ENCODE measurements around the gene TMEM175. TPM values are rescaled to one million over a fixed set of nuclear protein-coding genes. Genes with fewer than 3 reads are reported as not detected.

TMEM175 gene
- total RNA-seq, 1 donor from 2014 or later = 42.4 TPM

DNA sequence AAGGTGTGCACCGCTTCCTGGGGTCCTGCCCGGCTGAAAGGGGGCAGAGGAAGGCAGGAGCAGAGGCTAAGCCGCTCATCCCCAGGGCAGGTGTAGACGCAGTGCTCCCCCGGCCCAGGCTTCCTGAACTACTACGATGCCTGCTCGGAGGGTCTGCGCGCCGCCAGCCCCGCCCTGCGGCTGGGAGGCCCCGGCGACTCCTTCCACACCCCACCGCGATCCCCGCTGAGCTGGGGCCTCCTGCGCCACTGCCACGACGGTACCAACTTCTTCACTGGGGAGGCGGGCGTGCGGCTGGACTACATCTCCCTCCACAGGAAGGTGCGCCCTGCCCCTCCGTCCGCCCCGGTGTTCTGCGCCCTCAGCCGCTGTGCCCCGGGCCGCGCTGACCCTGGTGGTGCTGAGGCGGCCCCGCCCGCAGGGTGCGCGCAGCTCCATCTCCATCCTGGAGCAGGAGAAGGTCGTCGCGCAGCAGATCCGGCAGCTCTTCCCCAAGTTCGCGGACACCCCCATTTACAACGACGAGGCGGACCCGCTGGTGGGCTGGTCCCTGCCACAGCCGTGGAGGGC lies 69.4 kb downstream of the TMEM175 start:
- DNase-seq = no peak
- TF ChIP-seq, protein P1, sequence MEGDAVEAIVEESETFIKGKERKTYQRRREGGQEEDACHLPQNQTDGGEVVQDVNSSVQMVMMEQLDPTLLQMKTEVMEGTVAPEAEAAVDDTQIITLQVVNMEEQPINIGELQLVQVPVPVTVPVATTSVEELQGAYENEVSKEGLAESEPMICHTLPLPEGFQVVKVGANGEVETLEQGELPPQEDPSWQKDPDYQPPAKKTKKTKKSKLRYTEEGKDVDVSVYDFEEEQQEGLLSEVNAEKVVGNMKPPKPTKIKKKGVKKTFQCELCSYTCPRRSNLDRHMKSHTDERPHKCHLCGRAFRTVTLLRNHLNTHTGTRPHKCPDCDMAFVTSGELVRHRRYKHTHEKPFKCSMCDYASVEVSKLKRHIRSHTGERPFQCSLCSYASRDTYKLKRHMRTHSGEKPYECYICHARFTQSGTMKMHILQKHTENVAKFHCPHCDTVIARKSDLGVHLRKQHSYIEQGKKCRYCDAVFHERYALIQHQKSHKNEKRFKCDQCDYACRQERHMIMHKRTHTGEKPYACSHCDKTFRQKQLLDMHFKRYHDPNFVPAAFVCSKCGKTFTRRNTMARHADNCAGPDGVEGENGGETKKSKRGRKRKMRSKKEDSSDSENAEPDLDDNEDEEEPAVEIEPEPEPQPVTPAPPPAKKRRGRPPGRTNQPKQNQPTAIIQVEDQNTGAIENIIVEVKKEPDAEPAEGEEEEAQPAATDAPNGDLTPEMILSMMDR (IDR thresholded peaks at IDR 0.05) = no peak
- Histone ChIP-seq H3K27me3 (peaks cover 79% of the 10 kb centered on the region), H3K27ac (no peak overlapping the region), H3K36me3 (no peaks in the 10 kb centered on the region), H3K9me3 (no peaks in the 10 kb centered on the region), H3K4me3 (no peak overlapping the region), H3K4me1 (peaks cover 19% of the 10 kb centered on the region)
- intact Hi-C loops (cut with DNase I) = no loop called here
- ATAC-seq = no peak

DNA sequence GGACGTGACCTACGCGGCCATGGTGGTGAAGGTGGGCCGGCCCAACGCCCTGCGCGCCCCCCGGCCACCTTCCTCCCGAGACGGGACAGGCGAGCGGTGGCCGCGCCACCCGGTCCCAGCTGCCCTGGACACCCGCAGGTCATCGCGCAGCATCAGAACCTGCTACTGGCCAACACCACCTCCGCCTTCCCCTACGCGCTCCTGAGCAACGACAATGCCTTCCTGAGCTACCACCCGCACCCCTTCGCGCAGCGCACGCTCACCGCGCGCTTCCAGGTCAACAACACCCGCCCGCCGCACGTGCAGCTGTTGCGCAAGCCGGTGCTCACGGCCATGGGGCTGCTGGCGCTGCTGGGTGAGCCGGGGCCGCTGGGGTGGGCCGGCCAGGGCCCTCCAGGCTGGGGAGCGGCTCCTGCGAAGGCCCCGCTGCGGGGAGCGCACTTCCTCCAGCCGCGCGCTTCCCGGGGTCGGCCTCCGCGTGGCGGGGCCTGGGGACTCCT lies 69.9 kb downstream of the TMEM175 start:
- intact Hi-C loops (cut with DNase I) = no loop called here
- H3K36me3 ChIP-seq = no peaks in the 10 kb centered on the region
- peaks cover 79% of the 10 kb centered on the region for H3K27me3 ChIP-seq
- H3K27ac ChIP-seq = no peak overlapping the region
- H3K4me3 ChIP-seq = no peak overlapping the region
- DNase-seq = peak; percentile 82
- peak; percentile 47 for ATAC-seq
- TF ChIP-seq, protein P1 (IDR thresholded peaks at IDR 0.05) = no peak
- H3K4me1 ChIP-seq = peaks cover 19% of the 10 kb centered on the region
- no peaks in the 10 kb centered on the region for H3K9me3 ChIP-seq

GRCh38 chr4:1002631-1003251 lies 70.5 kb downstream of the TMEM175 start:
- intact Hi-C loops (cut with DNase I) = no loop called here
- no peaks in the 10 kb centered on the region for H3K36me3 ChIP-seq
- H3K27me3 ChIP-seq = peaks cover 78% of the 10 kb centered on the region
- H3K27ac ChIP-seq = no peak overlapping the region
- ATAC-seq (no peak), DNase-seq (no peak)
- H3K4me1 ChIP-seq = peaks cover 16% of the 10 kb centered on the region
- no peak overlapping the region for H3K4me3 ChIP-seq
- no peaks in the 10 kb centered on the region for H3K9me3 ChIP-seq
- TF ChIP-seq, protein P1 (IDR thresholded peaks at IDR 0.05) = no peak

DNA sequence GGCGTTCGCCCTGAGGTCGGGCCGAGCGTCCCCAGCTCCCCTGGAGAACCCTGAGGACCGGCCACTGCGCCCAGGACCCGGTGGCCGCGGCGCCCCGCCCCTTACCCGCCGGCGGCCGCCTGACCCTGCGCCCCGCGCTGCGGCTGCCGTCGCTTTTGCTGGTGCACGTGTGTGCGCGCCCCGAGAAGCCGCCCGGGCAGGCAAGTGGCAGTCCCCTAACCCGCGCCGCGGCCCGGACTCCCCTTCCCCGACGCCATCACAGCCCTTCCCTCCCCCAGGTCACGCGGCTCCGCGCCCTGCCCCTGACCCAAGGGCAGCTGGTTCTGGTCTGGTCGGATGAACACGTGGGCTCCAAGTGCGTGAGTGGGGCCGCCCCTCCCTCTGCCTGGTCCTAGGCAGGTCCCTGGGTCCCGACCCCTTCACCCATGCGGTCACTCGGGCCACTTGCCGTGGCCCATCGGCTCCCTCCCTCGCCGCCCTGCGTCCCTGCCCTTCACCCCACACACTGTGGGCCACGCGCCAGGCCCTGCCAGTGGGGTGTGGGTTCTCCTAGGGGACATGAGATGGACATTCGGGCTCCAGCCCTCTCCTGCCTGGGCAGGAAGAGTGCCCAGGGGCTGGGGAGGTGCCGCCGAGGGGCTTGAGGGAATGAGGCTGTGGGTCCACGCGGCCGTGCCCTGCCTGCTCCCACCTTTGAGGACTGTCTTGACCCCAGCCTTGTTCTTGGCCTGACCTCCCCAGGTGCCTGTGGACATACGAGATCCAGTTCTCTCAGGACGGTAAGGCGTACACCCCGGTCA lies 71.2 kb downstream of the TMEM175 start:
- H3K27me3 ChIP-seq = peaks cover 71% of the 10 kb centered on the region
- peak; percentile 8 for ATAC-seq
- H3K4me3 ChIP-seq = no peak overlapping the region
- TF ChIP-seq, protein P1 (IDR thresholded peaks at IDR 0.05) = no peak
- H3K9me3 ChIP-seq = no peaks in the 10 kb centered on the region
- intact Hi-C loops (cut with DNase I) = no loop called here
- no peaks in the 10 kb centered on the region for H3K36me3 ChIP-seq
- H3K4me1 ChIP-seq = peaks cover 14% of the 10 kb centered on the region
- H3K27ac ChIP-seq = no peak overlapping the region
- DNase-seq = no peak

- Histone ChIP-seq H3K27ac (no peak overlapping the region), H3K4me1 (peaks cover 20% of the 10 kb centered on the region)
- no peak for DNase-seq
These were observed 71.8 kb downstream of the TMEM175 start for GRCh38 chr4:1004071-1004418.

More at GRCh38 chr4:1004071-1004418, 71.8 kb downstream of the TMEM175 start:
- intact Hi-C loops (cut with DNase I) = no loop called here
- Histone ChIP-seq H3K9me3 (no peaks in the 10 kb centered on the region), H3K4me3 (no peak overlapping the region), H3K27me3 (peaks cover 71% of the 10 kb centered on the region), H3K36me3 (no peaks in the 10 kb centered on the region)
- no peak for ATAC-seq
- TF ChIP-seq, protein P1 (IDR thresholded peaks at IDR 0.05) = no peak

All from upper lobe of right lung (tissue), 1 donor.